GM21423 (cell line): ENCODE data around the gene LAP3.
A peak's percentile ranks its signal among the peaks of the same experiment; 100 is the strongest.
"Not testable (repeated sequence)": the region's sequence is repeated elsewhere in the genome, so short reads cannot be mapped to it uniquely, and the experiment has no call there.

Experiments
- ATAC-seq: cut with Tn5 transposase; IDR thresholded peaks from one replicate; pipeline ENCODE4 v1.9.1; 2021; ENCODE audit warnings: mild to moderate bottlenecking, moderate library complexity; ENCODE audit not compliant: unreplicated experiment

LAP3 gene

GRCh38 chr4:17561195-17561909, 15.6 kb upstream of the LAP3 start:
- ATAC-seq = no peak

GRCh38 chr4:17562157-17562556, 14.8 kb upstream of the LAP3 start:
- no peak for ATAC-seq

GRCh38 chr4:17565846-17566245, 11.2 kb upstream of the LAP3 start:
- ATAC-seq = no peak

- no peak for ATAC-seq
These were observed 9.7 kb upstream of the LAP3 start for GRCh38 chr4:17567271-17567670.

GRCh38 chr4:17574206-17574605, 2.8 kb upstream of the LAP3 start:
- ATAC-seq = no peak

GRCh38 chr4:17575177-17575576, 1.8 kb upstream of the LAP3 start:
- ATAC-seq = not testable (repeated sequence)

- ATAC-seq = peak; percentile 3
These were observed 875 bp downstream of the LAP3 start for GRCh38 chr4:17577665-17578481.

- ATAC-seq = peak; percentile 29
These were observed 1.5 kb downstream of the LAP3 start for GRCh38 chr4:17578482-17578891.

- no peak for ATAC-seq
These were observed 4.0 kb downstream of the LAP3 start for GRCh38 chr4:17580969-17581368.

GRCh38 chr4:17583276-17583675, 6.3 kb downstream of the LAP3 start:
- ATAC-seq = no peak

GRCh38 chr4:17583941-17584340, 6.9 kb downstream of the LAP3 start:
- no peak for ATAC-seq

GRCh38 chr4:17584521-17585213, 7.7 kb downstream of the LAP3 start:
- no peak for ATAC-seq

GRCh38 chr4:17587094-17587822, 10.3 kb downstream of the LAP3 start:
- ATAC-seq = no peak

GRCh38 chr4:17589355-17589754, 12.4 kb downstream of the LAP3 start:
- ATAC-seq = no peak

GRCh38 chr4:17595471-17596005, 18.5 kb downstream of the LAP3 start:
- peak; percentile 87 for ATAC-seq

- no peak for ATAC-seq
These were observed 20.5 kb downstream of the LAP3 start for GRCh38 chr4:17597517-17597916.

- ATAC-seq = no peak
These were observed 22.8 kb downstream of the LAP3 start for GRCh38 chr4:17599826-17600225.

GRCh38 chr4:17605236-17605635, 28.2 kb downstream of the LAP3 start:
- ATAC-seq = no peak

- peak; percentile 49 for ATAC-seq
These were observed 36.9 kb downstream of the LAP3 start for GRCh38 chr4:17613761-17614415.
